ENCODE measurements around the gene TMEM134. TPM values are rescaled to one million over a fixed set of nuclear protein-coding genes. Genes with fewer than 3 reads are reported as not detected.

The TMEM134 gene
- total and polyA plus RNA-seq, 9 of the 15 experiments (the other 6 are each of a cell fraction or from before 2014, with no cell fraction given), result 0.63 to 48.4 (median 10.7) TPM

GRCh38 chr11:67507864-67508485 is 38.9 kb upstream of the TMEM134 start, which contains the start of gene CDK2AP2 (continued):
- TF ChIP-seq, protein P1, sequence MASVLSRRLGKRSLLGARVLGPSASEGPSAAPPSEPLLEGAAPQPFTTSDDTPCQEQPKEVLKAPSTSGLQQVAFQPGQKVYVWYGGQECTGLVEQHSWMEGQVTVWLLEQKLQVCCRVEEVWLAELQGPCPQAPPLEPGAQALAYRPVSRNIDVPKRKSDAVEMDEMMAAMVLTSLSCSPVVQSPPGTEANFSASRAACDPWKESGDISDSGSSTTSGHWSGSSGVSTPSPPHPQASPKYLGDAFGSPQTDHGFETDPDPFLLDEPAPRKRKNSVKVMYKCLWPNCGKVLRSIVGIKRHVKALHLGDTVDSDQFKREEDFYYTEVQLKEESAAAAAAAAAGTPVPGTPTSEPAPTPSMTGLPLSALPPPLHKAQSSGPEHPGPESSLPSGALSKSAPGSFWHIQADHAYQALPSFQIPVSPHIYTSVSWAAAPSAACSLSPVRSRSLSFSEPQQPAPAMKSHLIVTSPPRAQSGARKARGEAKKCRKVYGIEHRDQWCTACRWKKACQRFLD (CRISPR knock-in tag; IDR thresholded peaks at IDR 0.05), result peak; percentile 85; the same call in 1 of the 2 replicates
- TF ChIP-seq, protein P2, sequence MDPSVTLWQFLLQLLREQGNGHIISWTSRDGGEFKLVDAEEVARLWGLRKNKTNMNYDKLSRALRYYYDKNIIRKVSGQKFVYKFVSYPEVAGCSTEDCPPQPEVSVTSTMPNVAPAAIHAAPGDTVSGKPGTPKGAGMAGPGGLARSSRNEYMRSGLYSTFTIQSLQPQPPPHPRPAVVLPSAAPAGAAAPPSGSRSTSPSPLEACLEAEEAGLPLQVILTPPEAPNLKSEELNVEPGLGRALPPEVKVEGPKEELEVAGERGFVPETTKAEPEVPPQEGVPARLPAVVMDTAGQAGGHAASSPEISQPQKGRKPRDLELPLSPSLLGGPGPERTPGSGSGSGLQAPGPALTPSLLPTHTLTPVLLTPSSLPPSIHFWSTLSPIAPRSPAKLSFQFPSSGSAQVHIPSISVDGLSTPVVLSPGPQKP (CRISPR knock-in tag; IDR thresholded peaks at IDR 0.05), result no peak
- TF ChIP-seq ZBTB11 (CRISPR knock-in tag; IDR thresholded peaks at IDR 0.05) (0 out of 6 replicates have a peak, but pooled peaks of 1 of the 3 experiments have one; percentile 21), CEBPZ (IDR thresholded peaks at IDR 0.05; ENCODE audit: borderline replicate concordance, low read depth, low read length) (peak; percentile 90), PHF8 (IDR thresholded peaks at IDR 0.05; ENCODE audit: borderline replicate concordance, low read length) (peak; percentile 68; the same call in 1 of the 2 replicates), CBX1 (IDR thresholded peaks at IDR 0.05; ENCODE audit: low read depth) (peak; percentile 98), ZBTB17 (CRISPR knock-in tag; IDR thresholded peaks at IDR 0.05) (peak; percentile 75; the same call in 1 of the 2 replicates), KDM5B (IDR thresholded peaks at IDR 0.05; ENCODE audit: insufficient replicate concordance, low read depth, low read length) (peak; percentile 83), POLR3A (IDR thresholded peaks at IDR 0.05; ENCODE audit: borderline replicate concordance, extremely low read depth, insufficient read depth, insufficient read length) (no peak), BHLHE40 (IDR thresholded peaks at IDR 0.05; ENCODE audit: low read length) (peak; percentile 48; the same call in 1 of the 2 replicates)
- TF ChIP-seq, protein P3, sequence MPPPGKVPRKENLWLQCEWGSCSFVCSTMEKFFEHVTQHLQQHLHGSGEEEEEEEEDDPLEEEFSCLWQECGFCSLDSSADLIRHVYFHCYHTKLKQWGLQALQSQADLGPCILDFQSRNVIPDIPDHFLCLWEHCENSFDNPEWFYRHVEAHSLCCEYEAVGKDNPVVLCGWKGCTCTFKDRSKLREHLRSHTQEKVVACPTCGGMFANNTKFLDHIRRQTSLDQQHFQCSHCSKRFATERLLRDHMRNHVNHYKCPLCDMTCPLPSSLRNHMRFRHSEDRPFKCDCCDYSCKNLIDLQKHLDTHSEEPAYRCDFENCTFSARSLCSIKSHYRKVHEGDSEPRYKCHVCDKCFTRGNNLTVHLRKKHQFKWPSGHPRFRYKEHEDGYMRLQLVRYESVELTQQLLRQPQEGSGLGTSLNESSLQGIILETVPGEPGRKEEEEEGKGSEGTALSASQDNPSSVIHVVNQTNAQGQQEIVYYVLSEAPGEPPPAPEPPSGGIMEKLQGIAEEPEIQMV (tag; conservative IDR thresholded peaks at IDR 0.05; ENCODE audit: low read depth), result peak; percentile 74; the same call in 1 of the 2 replicates

Measured in K562 (cell line).